Psoas muscle (tissue), 8 donors: ENCODE measurements around the gene PRMT2. TPM values are rescaled to one million over a fixed set of nuclear protein-coding genes. Genes with fewer than 3 reads are reported as not detected.

Experiments used
- ATAC-seq, 4 donors: fragments of 200-7000 bp; cut with Tn5 transposase; one replicate each; pipeline ENCODE4 v1.9.1; 2020; ENCODE audit warnings: moderate library complexity in 3 of 4, mild to moderate bottlenecking in 2 of 4
- DNase-seq, 2 donors: peaks; one replicate each; pipeline ENCODE4 v3.0.0-alpha.2; 2020
- H3K27ac ChIP-seq: fragments of 200-600 bp; one replicate; pipeline ENCODE4 v1.8.0; 2022
- H3K27me3 ChIP-seq, 3 donors: fragments of 200-600 bp in 1 of 3; one replicate each; pipeline versions ENCODE4 v1.6.1 to v1.8.0; 2013 to 2022; ENCODE audit warnings: low read length in 2 of 3, mild to moderate bottlenecking in 2 of 3, moderate library complexity in 1 of 3; ENCODE audit not compliant: insufficient read depth in 3 of 3
- H3K36me3 ChIP-seq, 2 donors: fragments of 200-600 bp in 1 of 2; one replicate each; pipeline versions ENCODE4 v1.6.1 to v1.8.0; 2013 to 2022; ENCODE audit warnings: low read depth in 1 of 2, mild to moderate bottlenecking in 1 of 2, moderate library complexity in 1 of 2; ENCODE audit not compliant: insufficient read depth in 1 of 2
- H3K4me1 ChIP-seq: fragments of 200-600 bp; one replicate; pipeline ENCODE4 v1.8.0; 2022
- H3K4me3 ChIP-seq: fragments of 200-600 bp; one replicate; pipeline ENCODE4 v1.8.0; 2022; ENCODE audit warnings: mild to moderate bottlenecking
- H3K9me3 ChIP-seq: fragments of 200-600 bp; one replicate; pipeline ENCODE4 v1.8.0; 2022
- CTCF ChIP-seq: fragments of 200-600 bp; IDR thresholded peaks from one replicate; pipeline ENCODE4 v1.8.0; 2022; ENCODE audit warnings: antibody characterized with exemption
- WGBS, 3 donors: extraction: QIAGEN DNeasy Blood & Tissue Kit; methylation state at CpG; one replicate each; pipeline versions ENCODE4 v1.1.6 to v1.1.7; 2013; 5-methylcytosine and 5-hydroxymethylcytosine counted together
- intact Hi-C, 2 donors: fragments of 100-400 bp; cut with DNase I; formaldehyde crosslinking; loops; one replicate each; pipeline versions ENCODE4 v1.11.0 to v1.14.2; 2022
- polyA plus RNA-seq, 3 donors: library from polyadenylated mRNA; stranded (reverse); fragments of 200-250 nt; gene quantifications; one replicate each; pipeline ENCODE4 v1.2.3, GENCODE V29; 2013
- total RNA-seq, 4 donors: library from RNA; stranded (reverse); fragmentation: NEBNext Ultra II Directional in 2 of 4; extraction: Animal tissue kit (Norgen Biotek cat#: 25700) in 2 of 4; gene quantifications; one replicate each; pipeline versions ENCODE4 v1.2.1 to v1.2.4, GENCODE V29; 2021 to 2023
- donor health status: healthy with polysubstance abuse.
- donor health status: DM: no; HTN: no; CAD: no; lungs with moderate emphysema.
- donor health status: Bipolar disorder and iron deficiency.
- donor health status: healthy.
- donor health status: DM: yes; HTN: yes; CAD: no.
- donor health status: DM: no; HTN: no; CAD: no.
- donor health status: DM: no; HTN: no; CAD: no.
- donor health status: DM: yes; HTN: yes; CAD: no.

Gene PRMT2
- total and polyA plus RNA-seq, 7 donors = 15.4 to 41.5 (median 28.5) TPM

GRCh38 chr21:46641656-46642055 lies 6.2 kb downstream of the PRMT2 start:
- intact Hi-C loops = no loop called here
- 82 to 89% (median 86%) methylated on average over 8 of the region's 8 CpGs for WGBS, 3 donors
- H3K27me3 ChIP-seq = no peaks in the 10 kb centered on the region
- no peak overlapping the region for H3K27ac ChIP-seq
- no peak for ATAC-seq
- peaks cover 6 to 53% of the 10 kb centered on the region in 2 donors for H3K36me3 ChIP-seq
- no peak for DNase-seq
- peaks cover 17% of the 10 kb centered on the region for H3K4me1 ChIP-seq
- no peak overlapping the region for H3K4me3 ChIP-seq
- no peaks in the 10 kb centered on the region for H3K9me3 ChIP-seq
- no peak for TF ChIP-seq CTCF

DNA sequence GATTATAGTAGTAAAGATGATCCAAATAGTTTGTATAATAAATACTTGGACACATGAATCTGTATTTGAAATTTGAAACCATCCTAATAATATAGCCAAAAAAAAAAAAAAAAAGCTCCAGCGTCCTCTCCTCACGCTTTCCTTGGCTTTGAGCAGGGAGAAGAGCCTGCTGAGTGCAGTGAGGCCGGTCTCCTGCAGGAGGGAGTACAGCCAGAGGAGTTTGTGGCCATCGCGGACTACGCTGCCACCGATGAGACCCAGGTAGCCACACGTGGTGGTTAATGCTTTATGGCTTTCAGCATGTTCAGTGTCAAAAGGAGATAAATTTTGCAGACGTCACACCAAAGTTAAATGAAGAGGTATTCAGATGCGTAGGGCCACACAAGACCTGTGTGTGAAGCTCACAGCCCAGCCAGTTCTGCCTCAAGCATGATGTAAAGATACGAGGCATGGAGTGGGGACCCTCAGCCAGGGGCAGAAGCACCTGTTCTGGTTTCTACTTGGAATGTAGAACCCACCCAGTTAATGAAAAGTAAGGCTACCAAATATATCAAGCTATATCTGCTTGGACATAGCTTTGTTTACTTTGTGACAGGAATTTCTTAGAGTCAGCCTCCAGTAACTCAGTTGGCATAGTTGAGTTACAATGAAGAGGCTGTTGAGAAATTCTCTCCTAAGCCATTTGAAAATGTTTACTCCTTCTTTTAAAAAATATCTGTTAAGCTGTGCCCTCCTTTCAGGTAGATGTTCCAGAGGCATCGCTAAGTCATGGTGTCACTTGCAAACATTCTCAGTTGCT lies 8.1 kb downstream of the PRMT2 start:
- ATAC-seq (no peak), DNase-seq (no peak)
- no peaks in the 10 kb centered on the region for H3K27me3 ChIP-seq
- intact Hi-C loops = no loop called here
- H3K36me3 ChIP-seq = peaks cover 10 to 63% of the 10 kb centered on the region in 2 donors
- no peak overlapping the region for H3K4me3 ChIP-seq
- no peaks in the 10 kb centered on the region for H3K4me1 ChIP-seq
- 73 to 83% (median 78%) methylated on average over 12 of the region's 12 CpGs for WGBS, 3 donors
- no peak for TF ChIP-seq CTCF
- no peak overlapping the region for H3K27ac ChIP-seq
- no peaks in the 10 kb centered on the region for H3K9me3 ChIP-seq

GRCh38 chr21:46645840-46646239 lies 10.4 kb downstream of the PRMT2 start:
- no peak for ATAC-seq
- DNase-seq = no peak
- Histone ChIP-seq H3K4me1 (no peaks in the 10 kb centered on the region), H3K9me3 (no peaks in the 10 kb centered on the region), H3K4me3 (no peak overlapping the region), H3K27me3 (no peaks in the 10 kb centered on the region), H3K36me3 (peaks cover 12 to 83% of the 10 kb centered on the region in 2 donors), H3K27ac (no peak overlapping the region)
- WGBS, 3 donors = 95 to 100% (median 97%) methylated on average over 5 of the region's 5 CpGs
- intact Hi-C loops = no loop called here
- TF ChIP-seq CTCF = no peak

DNA sequence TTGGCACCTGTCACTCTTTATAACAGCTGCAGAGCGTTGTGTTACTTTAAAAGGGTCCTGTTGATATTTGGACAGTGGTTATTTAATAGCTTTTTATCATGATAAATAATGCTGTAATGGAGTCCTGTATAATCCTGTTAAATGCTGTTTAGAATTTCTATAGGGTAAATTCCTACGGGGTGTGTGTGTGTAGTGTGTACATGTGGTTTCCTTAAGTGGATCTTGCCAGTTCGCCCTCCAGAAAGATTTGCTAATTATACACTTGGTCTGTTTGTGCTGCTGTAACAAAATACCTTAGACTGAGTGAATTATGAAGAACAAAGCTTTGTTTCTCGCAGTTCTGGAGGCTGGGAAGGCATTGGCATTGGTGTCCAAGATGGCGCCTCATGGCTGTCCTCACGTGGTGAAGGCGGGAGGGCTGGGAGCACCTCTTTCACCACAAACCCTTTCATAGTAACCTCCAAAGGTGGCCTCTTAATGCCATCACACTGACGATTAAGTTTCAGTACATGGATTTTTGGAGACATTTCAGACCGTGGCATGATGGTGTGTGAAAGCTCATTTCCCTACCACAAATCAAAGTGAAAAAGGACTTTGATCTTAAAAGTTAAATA lies 11.2 kb downstream of the PRMT2 start:
- Histone ChIP-seq H3K36me3 (peaks cover 8 to 85% of the 10 kb centered on the region in 2 donors), H3K9me3 (no peaks in the 10 kb centered on the region), H3K27ac (no peak overlapping the region), H3K4me3 (no peak overlapping the region), H3K4me1 (no peaks in the 10 kb centered on the region), H3K27me3 (no peaks in the 10 kb centered on the region)
- DNase-seq (no peak), ATAC-seq (no peak)
- no peak for TF ChIP-seq CTCF
- intact Hi-C loops = no loop called here
- 84 to 89% (median 84%) methylated on average over 9 of the region's 9 CpGs for WGBS, 3 donors
